Right forelimb (tissue), 1 donor: ENCODE results near the gene H3-3A.
"Not testable (repeated sequence)": the region's sequence is repeated elsewhere in the genome, so short reads cannot be mapped to it uniquely, and the experiment has no call there.

Source experiments
- DNase-seq: peaks from one replicate; pipeline ENCODE4 v3.0.0-alpha.2; 2018

Gene H3-3A

DNA sequence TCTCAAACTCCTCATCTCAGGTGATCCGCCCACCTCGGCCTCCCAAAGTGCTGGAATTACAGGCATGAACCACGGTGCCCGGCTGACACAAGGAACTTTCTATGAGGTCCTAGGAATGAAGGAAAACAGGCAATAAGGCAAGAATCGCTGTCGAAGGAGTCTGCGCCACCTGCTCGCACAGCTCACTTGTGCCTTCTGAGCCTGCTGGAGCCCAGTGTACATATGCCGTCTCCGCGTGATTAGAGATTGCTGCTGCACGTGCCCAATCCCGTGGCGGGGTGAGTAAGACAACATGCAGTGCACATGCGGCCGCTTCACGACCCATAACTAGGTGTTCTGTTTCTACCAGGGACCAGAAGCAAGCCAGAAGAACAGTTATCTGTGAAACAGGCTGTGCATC, 24.3 kb downstream of the H3-3A start:
- no peak for DNase-seq

DNA sequence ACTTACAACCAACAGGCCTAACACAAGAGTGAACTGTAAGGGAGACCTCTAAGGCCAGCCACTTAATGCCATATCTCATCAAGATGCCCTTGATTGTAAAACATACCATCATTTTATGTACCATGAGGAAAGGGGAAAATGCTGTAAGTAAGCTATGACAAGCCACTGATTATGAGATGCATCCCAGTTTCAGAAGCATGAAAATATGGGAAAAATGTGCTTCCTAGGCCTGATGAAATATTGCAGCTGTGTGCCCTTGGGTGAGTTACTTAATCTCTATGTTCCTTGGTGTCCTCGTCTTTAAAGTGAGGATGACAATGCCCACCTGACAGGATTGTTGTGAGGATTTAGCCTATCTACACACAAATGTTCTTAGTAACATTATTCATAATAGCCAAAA, 28.9 kb downstream of the H3-3A start:
- no peak for DNase-seq

DNA sequence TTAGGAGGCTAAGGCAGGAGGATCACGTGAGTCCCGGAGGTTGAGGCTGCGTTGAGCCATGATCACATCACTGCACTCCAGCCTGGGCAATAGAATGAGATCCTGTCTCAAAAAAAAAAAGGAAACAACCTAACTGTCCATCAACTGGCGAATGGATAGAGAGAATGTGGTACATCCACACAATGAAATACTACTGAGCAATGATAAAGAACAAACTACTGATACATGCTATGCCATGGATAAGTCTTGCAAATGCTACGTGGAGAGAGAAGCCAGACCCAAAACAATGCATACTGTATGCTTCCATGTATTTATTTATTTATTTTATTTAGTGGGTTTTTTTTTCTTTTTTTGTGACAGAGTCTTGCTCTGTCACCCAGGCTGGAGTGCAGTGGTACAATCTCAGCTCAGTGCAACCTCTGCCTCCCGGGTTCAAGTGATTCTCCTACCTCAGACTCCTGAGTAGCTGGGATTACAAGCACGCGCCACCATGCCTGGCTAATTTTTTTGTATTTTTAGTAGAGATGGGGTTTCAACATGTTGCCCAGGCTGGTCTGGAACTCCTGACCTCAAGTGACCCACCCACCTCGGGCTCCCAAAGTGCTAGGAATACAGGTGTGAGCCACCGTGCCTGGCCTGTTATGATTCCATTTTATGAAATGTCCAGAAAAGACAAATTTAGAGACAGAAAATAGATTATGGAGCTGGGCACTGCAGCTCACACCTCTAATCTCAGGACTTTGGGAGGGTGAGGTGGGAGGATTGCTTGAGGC, 29.7 kb downstream of the H3-3A start:
- not testable (repeated sequence) for DNase-seq

DNA sequence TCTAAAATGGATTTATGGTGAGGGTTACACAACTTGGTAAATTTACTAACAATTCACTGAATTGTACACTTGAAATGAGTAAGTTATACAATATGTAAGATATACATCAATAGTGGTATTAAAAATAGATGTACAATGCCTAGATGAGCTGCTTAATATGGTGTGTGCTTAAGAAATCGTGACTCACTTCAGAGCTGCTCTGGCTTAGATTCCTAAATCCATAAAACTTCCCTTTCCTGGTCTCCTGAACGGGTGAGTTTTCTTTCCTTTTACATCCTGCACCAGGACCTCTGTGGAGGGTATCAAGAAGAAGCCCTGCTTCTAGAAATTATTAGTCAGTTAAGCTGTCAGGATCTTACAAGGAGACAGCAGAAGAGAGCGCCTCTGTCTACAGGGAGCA, 30.4 kb downstream of the H3-3A start:
- no peak for DNase-seq

DNA sequence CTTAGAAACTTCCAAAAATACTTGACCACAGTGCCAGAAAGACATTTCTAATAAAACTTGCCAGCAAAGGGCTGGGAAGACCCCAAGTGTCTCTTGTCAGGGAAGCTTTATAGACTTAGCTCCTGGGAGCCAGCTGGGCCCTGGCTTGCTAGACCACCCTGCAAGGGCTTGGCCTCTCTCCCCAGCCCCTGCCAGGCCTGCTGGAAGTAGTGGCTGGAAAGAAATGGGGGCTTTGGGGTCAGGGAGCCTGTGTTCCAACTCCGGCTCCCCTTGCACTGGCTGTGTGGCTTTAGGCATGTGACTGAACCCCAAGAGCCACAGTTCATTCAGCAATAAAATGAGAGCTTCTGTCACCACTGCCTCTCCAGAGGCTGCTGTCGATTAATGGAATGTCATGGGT, 31.1 kb downstream of the H3-3A start:
- DNase-seq: no peak

DNA sequence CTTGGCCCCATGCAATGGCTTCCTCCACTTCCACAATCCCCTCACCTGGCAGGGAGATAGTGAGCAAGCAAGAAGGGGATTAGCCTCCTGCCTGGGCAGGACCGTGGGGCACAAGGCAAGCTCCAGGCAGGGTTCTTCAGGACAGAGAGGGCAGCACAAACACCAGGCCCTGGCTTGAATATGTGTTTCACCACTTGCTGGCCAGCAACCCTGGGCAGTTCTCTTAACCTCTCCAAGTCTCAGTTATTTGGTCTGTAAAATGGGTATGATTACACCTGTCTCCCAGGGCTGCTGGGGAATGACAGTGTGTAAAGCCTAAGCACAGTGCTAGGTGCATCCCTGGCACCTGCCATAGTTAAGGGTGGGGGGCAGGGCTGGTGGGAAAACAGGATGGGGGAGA, 31.9 kb downstream of the H3-3A start:
- no peak for DNase-seq

DNA sequence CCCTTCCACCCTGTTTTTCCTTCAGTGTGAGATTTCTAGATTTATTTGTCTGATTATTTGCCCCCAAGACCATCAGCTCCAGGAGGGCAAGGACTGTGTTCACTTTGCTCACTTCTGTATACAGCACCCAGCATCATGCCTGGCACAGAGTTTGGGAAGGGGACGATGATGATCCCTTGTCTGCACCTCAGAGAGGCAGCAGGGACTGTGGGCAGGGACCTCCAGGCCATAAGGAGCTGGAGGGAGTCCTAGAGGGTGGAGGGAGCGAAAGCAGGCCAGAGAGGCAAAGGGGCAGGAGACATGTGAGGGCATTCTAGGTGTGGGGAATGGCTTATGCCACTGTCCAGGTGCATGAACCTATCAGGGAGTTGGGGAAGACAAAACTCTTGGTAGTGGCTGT, 32.8 kb downstream of the H3-3A start:
- no peak for DNase-seq

DNA sequence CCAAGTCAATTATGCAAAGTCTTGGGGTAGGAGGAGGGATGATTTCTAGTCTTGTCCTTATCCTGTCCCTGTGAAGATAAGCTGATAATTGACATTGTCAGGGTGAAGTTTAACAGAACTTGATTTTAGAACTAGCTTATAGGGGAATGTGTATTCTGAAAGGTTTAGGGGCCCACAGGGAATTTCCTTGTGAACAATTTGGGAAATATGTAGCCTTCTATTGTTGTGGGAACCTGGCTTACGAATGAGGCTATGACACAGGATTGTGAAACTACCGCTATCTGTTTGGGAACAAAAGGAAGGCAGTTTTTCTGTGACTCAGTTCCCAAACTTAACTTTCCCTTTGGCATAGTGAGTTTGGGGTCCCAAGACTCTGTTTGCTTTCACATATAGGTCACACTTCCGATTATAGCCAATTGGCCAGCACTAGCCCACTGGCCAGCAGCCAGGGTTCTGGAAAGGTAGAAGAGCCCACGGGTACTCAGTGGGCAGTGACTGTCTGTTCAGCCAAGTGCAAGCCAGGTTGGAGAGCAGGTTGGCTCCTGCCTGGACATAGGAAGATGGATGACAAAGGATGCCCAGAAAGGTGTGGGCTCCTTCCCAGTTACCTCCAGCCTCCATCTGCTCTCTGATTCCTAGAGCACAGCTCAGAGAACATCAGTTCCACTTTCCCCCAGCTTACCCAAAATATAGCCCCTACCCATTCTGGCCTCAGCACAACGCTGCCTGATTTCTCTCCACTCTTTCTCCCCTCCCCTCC, 35.5 kb downstream of the H3-3A start:
- no peak for DNase-seq

DNA sequence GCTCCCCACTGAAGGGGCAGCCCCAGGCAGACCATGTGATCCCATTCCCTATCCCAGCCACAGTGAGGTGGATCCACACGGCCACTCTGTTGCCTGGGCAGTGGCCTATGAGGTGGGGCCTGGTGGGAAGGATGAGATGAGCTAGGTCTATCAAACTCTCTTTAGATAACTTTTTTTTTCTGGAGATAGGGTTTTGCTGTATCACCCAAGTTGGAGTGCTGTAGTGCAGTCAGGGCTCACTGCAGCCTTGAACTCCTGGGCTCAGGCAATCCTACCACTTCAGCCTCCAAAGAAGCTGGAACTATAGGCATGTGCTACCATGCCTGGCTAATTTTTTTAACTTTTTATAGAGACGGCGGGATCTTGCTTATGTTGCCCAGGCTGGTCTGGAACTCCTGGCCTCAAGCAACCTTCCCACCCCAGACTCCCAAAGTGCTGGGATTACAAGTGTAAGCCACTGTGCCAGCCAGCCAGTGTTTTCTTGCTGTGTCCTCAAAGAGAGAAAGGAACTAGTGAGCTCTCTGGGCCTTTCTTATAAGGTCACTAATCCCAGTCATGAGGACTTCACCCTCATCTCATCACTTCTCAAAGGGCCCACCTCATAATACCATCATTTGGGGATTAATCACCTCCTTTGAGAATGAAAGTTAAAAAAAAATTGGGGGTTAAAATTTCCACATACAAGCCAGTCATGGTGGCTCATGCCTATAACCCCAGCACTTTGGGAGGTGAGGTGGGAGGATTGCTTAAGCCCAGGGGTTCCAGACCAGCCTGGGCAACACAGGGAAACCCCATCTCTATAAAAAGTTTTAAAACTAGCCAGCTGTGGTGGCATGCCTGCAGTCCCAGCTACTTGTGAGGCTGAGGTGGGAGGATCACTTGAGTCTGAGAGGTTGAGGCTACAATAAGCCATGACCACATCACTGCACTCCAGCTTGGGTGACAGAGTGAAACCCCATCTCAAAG, 36.6 kb downstream of the H3-3A start:
- no peak for DNase-seq

DNA sequence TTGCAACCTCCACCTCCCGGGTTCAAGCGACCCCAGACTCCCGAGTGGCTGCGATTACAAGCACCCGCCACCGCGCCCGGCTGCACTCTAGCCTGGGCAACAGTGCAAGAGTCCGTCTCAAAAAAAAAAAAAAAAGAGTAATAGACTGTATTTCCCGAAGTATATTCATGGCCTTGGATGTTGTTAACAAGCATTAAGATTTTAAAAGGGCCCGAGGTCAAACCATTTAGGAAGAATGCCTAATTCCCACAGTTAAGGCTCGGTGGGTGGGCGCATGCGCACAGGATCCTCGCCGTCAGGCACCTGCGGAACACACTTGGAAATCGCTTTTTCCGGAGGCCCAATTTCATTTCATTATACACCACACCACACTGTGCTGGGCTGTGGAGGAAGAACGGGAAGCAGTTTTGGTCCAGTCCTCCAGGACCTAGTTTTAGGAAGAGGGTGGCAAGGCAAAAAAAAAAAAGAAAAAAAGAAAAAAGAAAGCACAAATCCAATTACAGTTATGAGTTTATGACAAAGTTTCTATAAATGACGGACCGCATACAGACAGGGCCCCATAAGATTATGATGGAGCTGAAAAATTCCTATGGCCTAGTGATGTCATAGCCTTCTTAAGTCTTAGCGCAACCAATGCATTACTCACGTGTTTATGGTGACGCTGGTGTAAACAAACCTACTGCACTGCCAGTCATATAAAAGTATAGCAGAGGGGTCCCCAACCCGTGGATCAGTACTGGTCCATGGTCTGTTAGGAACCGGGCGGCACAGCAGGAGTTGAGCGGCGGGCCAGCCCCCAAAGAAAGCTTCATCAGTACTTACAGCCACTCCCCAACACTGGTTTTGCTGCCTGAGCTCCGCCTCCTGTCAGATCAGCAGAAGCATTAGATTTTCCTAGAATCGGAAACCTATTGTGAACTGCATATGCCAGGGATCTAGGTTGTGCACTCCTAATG, 38.2 kb downstream of the H3-3A start:
- no peak for DNase-seq

DNA sequence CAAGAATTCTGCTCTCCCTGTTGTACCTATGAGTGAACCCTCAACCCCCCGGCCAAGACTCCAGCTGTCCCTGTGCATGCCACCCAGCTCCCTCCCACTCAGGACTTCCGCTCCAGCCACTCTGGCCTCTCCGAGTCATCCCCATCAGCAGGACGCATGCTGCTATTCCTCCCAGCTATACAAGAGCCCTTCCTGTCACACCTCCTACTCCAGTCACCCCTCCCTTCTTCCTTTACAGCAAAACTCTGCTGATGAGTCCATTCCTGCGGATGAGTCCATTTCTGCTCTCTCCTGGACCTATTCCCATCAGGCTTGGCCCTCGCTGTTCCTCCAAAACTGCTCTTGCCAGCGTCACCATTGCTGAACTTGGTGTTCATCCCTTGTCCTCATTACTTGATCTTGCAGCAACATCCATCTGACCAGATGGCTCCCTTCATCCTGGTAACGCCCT, 42.2 kb downstream of the H3-3A start:
- no peak for DNase-seq

DNA sequence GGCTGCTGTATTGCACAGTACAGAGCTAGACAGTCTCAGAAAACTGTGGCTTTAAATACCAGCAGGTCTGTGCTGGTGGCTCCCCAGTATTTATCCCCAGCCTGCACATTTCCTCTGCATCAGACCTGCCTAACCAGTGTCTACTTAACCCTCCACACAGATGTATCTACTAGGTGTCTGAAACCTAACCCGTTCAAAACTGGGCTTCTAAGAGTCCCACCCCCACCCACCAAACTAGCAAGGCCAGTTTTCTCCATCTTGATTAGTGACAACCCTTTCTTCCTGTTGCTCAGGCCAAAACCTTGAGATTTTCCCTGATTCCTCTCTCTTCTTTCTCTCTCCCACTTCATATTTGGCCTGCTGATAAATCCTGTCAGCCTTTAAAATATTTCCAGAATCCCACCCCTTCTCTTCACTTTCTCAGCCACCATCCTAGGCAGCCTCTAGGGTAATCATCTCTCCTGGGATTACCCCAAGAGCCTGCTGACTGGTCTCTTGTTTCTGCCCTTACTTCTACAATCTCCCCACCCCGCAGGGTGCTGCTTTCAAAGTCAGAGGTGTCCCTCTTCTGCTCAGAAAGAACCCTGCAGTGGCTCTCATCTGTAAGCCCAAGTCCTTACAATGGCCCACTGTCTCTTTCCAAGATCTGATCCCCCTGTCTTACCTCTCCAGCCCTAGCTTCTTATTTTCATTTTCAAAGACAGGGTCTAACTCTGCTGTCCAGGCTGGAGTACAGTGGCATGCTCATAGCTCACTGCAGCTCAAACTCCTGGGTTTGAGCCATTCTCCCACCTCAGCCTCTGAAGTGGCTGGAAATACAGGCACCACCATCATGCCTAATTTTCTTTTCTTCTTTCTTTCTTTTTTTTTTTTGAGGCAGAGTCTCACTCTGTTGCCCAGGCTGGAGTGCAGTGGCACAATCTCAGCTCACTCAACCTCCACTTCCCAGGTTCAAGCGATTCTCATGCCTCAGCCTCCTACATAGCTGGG, 45.2 kb downstream of the H3-3A start:
- no peak for DNase-seq

DNA sequence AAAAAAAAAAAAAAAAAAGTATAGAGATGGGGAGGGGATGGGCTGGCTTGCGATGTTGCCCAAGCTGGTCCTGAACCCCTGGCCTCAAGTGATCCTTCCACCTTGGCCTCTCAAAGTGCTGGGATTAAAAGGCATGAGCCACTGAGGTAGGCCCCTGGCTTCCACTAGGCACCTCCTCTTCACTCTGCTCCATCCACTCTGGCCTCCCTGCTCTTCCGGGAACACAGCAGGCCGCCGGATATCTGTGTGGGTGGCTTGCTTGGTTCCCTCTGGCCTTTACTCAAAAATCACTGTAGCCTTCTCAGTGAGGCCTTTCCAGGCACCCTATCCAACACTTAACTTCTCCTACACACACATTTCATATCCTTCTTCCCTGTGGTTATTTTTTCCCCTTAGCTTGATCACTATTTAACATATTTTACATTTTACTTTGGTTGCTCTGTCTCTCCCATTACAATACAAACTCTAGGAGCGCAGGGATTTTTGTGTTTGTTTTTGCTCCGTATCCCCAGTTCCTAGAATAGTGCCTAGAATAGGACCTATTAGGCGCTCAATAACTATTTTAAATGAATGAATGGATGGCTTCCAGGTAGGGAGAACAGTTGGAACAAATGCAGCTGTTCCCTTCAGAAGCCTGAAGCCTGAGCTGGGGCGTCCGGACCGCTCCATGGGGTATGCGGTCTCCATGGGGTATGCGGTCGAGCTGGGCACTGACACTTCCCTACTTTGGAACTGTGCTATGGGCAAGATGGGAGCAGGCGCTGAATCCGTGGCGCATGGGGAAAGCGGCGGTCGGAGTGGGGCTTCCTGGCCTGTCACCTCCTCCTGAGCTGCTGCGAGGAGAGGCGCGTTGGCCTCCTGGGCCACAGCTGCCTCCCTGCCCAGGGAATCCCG, 46.7 kb downstream of the H3-3A start:
- DNase-seq: peak; percentile 68

DNA sequence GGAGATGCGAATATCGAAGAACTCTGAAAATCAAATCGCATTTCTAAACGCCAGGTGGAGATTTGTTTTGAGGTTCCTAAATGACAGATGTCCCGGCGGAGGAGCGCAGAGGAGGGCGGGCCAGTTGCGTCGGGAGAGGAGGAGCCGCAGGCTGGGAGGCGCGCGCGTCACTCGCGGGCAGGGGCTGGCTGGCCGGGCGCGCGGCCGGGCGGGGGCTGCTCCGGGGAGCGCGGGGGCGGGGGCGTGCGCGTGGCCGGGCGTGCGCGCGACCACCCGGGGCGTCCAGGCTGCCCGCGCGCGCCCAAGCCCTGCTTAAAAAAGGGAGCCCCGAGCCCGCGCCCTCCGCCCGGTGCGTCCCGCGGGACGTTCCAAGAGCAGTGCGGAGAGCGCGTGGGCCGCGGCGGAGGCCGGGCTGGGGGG, 47.3 kb downstream of the H3-3A start:
- DNase-seq: peak; percentile 91

DNA sequence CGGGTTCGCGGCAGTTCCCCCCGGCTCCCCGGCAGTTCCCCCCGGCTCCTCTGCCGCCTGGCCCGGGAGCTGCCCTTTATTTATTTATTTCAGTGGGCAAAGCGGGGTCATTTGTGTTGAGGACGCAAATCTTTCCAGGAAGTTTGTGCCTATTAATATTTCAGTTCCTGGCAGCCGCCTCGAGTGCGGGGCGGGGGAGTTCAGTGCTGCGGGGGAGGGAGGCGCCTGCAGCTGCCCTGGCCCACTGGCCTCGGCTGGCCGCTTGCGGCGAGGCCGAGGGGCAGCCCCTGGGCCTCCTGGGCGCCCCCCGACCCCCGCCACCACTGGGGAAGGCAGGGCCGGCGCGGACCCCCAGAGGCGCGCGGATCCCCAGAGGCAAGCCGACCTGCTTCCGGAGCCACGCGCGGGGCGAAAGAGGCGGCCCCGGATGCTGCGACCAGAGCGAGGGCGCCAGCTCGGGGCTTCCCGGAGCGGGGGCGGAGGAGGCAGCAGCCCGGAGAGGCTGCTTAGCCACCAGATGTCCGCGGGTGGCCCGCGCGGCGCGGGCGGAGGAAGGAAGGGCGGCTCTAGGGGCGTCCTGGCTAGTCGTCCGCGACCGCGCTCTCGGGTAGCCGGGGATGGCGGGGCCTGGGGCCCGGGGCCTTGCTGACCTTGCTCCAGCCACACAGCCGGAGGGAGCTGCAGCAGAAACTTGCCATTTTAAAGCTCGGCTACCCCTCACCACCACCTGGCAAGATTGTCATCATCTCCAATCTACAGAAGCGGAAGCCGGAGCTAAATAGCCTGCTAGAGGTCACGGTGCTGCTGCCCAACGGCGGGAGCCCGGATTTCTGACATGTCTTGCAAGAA, 48.0 kb downstream of the H3-3A start:
- DNase-seq: peak; percentile 52

DNA sequence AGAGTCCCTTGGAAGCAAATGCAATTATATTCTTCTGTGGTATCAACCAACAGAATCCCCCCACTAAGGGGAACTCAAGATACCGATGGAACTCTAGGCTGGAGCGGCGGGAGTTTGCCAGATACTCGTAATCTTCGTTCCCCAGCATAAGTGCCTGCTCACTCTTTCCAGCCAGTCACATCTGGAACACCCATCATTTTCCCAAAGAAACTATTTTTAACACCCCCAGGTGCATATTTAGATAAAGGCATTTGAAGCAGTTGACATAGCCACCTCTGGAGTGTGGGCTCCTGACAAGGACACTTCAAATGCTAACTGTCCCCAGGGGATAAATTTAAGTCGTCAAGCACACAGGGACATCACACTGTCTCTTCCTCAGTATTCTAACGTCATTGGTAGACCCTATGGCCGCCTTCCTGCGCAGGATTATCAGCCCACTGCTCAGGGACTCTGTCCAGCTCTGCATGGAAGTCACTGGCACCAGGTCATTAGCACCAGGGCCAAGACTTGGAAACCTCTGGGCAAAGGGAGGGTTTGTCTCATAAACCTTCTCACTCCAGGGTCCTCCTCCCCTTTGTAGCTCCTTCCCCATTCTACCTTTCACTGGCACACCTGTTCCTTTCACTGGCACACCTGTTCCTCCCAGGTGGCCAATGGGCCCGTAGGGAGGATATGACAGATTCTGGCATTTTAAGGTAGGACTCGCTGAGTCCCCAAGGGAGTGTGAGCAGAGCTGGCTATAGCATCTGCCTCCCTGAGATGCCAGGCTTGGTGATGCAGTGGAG, 48.8 kb downstream of the H3-3A start:
- DNase-seq: no peak

DNA sequence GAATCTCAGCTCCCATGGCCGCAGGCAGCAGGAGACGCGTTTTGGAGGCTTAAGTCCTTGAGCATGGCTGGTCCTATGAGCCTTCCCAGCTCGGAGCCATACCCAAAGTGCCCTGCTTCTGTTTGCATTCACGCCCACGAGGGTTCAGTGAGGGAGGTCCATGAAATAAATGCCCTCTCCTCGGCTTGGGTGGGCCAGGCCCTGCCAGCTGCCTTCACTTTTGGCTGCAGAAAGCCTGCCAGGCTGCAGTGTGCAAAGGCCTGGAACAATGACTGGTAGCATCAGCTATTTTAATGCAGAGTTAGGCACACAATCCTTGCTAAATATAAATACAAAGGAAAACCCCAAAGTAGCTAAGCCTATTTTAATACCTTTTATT, 49.4 kb downstream of the H3-3A start:
- peak; percentile 68 for DNase-seq

DNA sequence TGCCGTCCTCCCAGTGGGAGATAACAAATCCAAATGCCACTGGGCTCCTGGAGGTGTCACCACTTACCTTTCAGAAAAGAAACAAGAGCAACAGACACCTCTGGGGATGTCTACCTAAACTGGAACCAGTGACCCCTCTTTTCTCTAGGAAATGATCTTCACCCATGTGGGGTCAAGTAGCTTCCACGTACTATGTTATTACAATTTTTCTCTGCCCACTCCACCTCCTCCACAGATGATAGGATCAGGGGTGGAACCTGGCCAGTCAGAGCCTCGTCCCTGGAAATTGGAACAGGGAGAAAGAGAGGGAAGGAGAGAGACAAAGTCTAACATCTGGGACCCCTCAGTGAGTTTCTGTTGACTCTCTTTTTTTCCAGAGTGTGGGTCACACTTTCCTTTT, 50.1 kb downstream of the H3-3A start:
- DNase-seq: no peak
